Activated naive CD4-positive, alpha-beta T cell treated with anti-CD3 and anti-CD28 coated beads for 36 hours (primary cell): ENCODE results near the gene SEMA4D. TPM values are rescaled to one million over a fixed set of nuclear protein-coding genes. Genes with fewer than 3 reads are reported as not detected.
"Not testable (repeated sequence)": the region's sequence is repeated elsewhere in the genome, so short reads cannot be mapped to it uniquely, and the experiment has no call there.

Experiments
- CTCF ChIA-PET: fragments of 350-600 bp; sonication (Branson Sonifier 250); formaldehyde crosslinking; loops from one replicate; lab custom pipeline; 2021; ENCODE audit warnings: antibody characterized with exemption; lab: Charles Lee
- DNase-seq: peaks from one replicate; pipeline ENCODE4 v3.0.0-alpha.2; 2020
- H3K27ac Mint-ChIP-seq: one replicate; pipeline ENCODE4 v1.8.0; 2021; ENCODE audit warnings: mild to moderate bottlenecking, mixed read lengths
- H3K27me3 Mint-ChIP-seq: one replicate; pipeline ENCODE4 v1.8.0; 2021; ENCODE audit warnings: low read depth, mixed read lengths
- H3K36me3 Mint-ChIP-seq: one replicate; pipeline ENCODE4 v1.8.0; 2021; ENCODE audit warnings: low read depth, mixed read lengths
- H3K4me1 Mint-ChIP-seq: one replicate; pipeline ENCODE4 v1.8.0; 2021; ENCODE audit warnings: low read depth, mixed read lengths
- H3K4me3 Mint-ChIP-seq: one replicate; pipeline ENCODE4 v1.8.0; 2021; ENCODE audit warnings: mild to moderate bottlenecking, moderate library complexity, mixed read lengths
- H3K9me3 Mint-ChIP-seq: one replicate; pipeline ENCODE4 v1.8.0; 2021; ENCODE audit warnings: mixed read lengths
- intact Hi-C: fragments of 100-400 bp; cut with micrococcal nuclease; formaldehyde crosslinking; loops from one replicate; pipeline ENCODE4 v1.15.1; 2023
- total RNA-seq, 2 experiments: library from RNA; stranded (reverse); gene quantifications; one replicate each; pipeline ENCODE4 v1.2.3, GENCODE V29; 2021

The SEMA4D gene
- total RNA-seq, 2 experiments from 2014 or later, result 156 to 160 TPM

DNA sequence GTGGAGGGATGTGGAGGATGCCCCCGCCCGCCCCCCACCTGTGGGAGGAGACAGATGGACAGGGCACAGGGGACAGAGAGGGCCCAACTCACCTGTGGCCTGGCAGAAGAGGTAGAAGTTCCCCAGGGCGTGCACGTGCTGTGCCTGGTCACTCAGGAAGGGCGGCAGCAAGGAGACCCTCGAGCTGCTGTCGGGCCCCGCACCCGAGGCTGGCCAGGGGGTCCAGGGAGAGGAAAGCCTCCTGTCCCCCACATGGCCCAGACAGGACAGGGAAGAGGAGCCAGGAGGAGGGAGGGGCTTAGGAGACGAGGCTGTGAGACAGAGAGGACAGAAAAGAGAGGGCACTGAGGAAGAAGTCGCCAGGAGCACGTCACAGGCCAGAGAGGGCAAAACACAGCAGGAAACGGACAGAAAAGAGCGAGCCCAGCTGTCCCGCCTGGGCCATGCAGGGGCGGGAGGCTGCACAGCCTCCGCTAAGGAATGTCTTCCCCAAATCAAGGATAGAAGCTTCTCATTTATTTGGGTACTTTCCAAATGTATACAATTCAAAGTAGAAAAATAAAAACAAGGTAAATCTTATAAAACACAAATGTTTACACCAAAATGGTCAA is 121.1 kb downstream of the SEMA4D start:
- Mint-ChIP-seq H3K4me3 (no peak overlapping the region), H3K9me3 (no peaks in the 10 kb centered on the region), H3K27ac (peak overlapping the region; percentile 43), H3K36me3 (peaks cover 38% of the 10 kb centered on the region), H3K4me1 (peaks cover 44% of the 10 kb centered on the region), H3K27me3 (no peaks in the 10 kb centered on the region)
- intact Hi-C loops, result no loop called here
- no peak for DNase-seq
- CTCF ChIA-PET, result interaction anchor here (0.9 to 1.2 kb wide), 2 partner anchors 20 to 172 kb away, joined by 3 to 5 read pairs; no protein-coding TSS in a partner anchor

- H3K4me1 Mint-ChIP-seq, result peaks cover 38% of the 10 kb centered on the region
- CTCF ChIA-PET, result interaction anchor here (1.5 kb wide), 1 partner anchor 31 kb away, joined by 4 read pairs; no protein-coding TSS in a partner anchor
- H3K36me3 Mint-ChIP-seq, result peaks cover 33% of the 10 kb centered on the region
- no peaks in the 10 kb centered on the region for H3K27me3 Mint-ChIP-seq
- H3K9me3 Mint-ChIP-seq, result no peaks in the 10 kb centered on the region
- peak overlapping the region; percentile 38 for H3K27ac Mint-ChIP-seq
- H3K4me3 Mint-ChIP-seq, result no peak overlapping the region
- DNase-seq, result no peak
- intact Hi-C loops, result no loop called here
Measured at GRCh38 chr9:89376286-89376685, 121.6 kb downstream of the SEMA4D start.

GRCh38 chr9:89375191-89375760 is 122.6 kb downstream of the SEMA4D start:
- CTCF ChIA-PET, result interaction anchor here (0.6 to 1.5 kb wide), 3 partner anchors 18 to 174 kb away, joined by 3 to 5 read pairs (median 4); no protein-coding TSS in a partner anchor
- no peaks in the 10 kb centered on the region for H3K27me3 Mint-ChIP-seq
- peaks cover 28% of the 10 kb centered on the region for H3K36me3 Mint-ChIP-seq
- H3K4me1 Mint-ChIP-seq, result peaks cover 28% of the 10 kb centered on the region
- no peak overlapping the region for H3K4me3 Mint-ChIP-seq
- no peaks in the 10 kb centered on the region for H3K9me3 Mint-ChIP-seq
- H3K27ac Mint-ChIP-seq, result peak overlapping the region; percentile 78
- intact Hi-C loops, result no loop called here
- peak; percentile 47 for DNase-seq

DNA sequence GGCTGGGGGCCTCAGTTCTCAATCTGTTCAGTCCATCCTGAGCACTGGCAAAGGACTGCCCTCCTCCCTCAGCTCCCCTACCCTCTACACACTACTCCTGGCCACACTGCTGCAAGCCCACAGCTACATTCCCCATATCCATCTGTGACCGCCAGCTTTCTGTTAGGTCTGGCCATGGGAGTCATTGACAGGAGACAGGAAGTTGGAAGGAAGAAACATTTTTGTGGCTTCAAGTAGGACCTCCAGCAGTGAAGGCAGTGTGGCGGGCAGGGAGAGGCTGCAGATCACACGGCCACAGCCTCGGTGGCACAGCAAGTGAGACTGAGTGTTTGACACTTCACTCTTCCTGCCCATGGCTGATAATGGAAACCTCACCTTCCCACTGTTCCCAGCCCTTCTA is 123.7 kb downstream of the SEMA4D start:
- Mint-ChIP-seq H3K4me1 (peaks cover 17% of the 10 kb centered on the region), H3K9me3 (no peaks in the 10 kb centered on the region), H3K36me3 (peaks cover 20% of the 10 kb centered on the region), H3K4me3 (no peak overlapping the region), H3K27me3 (no peaks in the 10 kb centered on the region), H3K27ac (peak overlapping the region; percentile 53)
- intact Hi-C loops, result no loop called here
- CTCF ChIA-PET, result no interaction called here
- DNase-seq, result no peak

DNA sequence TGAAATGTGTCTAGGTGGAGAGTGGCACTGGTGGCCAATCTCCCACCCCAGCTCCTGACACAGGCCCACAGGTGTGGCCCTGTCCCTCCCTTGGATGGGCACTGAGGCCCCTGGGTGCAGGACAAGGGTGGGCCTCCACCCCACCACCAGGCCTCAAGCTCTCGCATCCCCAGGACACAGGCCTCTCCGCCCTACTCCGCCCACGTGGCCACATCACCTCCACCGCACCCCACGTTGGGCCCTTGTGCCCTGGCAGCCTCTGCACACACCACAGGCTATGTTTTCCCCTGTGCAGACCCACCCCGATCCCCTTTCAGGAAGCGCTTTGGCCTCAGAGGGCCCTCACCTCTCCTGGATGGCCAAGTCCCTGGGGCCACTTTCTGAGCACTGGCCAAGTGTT is 124.9 kb downstream of the SEMA4D start:
- no peaks in the 10 kb centered on the region for H3K27me3 Mint-ChIP-seq
- H3K9me3 Mint-ChIP-seq, result no peaks in the 10 kb centered on the region
- peaks cover 13% of the 10 kb centered on the region for H3K4me1 Mint-ChIP-seq
- peaks cover 10% of the 10 kb centered on the region for H3K36me3 Mint-ChIP-seq
- DNase-seq, result no peak
- H3K27ac Mint-ChIP-seq, result peak overlapping the region; percentile 25
- CTCF ChIA-PET, result no interaction called here
- intact Hi-C loops, result no loop called here
- H3K4me3 Mint-ChIP-seq, result no peak overlapping the region

- no peaks in the 10 kb centered on the region for H3K9me3 Mint-ChIP-seq
- peaks cover 7% of the 10 kb centered on the region for H3K36me3 Mint-ChIP-seq
- H3K27me3 Mint-ChIP-seq, result no peaks in the 10 kb centered on the region
- H3K4me1 Mint-ChIP-seq, result peaks cover 13% of the 10 kb centered on the region
- no peak overlapping the region for H3K4me3 Mint-ChIP-seq
- CTCF ChIA-PET, result no interaction called here
- intact Hi-C loops, result no loop called here
- no peak for DNase-seq
- H3K27ac Mint-ChIP-seq, result no peak overlapping the region
Measured at GRCh38 chr9:89372230-89372816, 125.6 kb downstream of the SEMA4D start.

- H3K36me3 Mint-ChIP-seq, H3K9me3 Mint-ChIP-seq, DNase-seq, H3K27ac Mint-ChIP-seq, CTCF ChIA-PET, H3K4me3 Mint-ChIP-seq, intact Hi-C loops, H3K27me3 Mint-ChIP-seq: not testable (repeated sequence)
- peaks cover 12% of the 10 kb centered on the region for H3K4me1 Mint-ChIP-seq
Measured at GRCh38 chr9:89371791-89372190, 126.1 kb downstream of the SEMA4D start.

DNA sequence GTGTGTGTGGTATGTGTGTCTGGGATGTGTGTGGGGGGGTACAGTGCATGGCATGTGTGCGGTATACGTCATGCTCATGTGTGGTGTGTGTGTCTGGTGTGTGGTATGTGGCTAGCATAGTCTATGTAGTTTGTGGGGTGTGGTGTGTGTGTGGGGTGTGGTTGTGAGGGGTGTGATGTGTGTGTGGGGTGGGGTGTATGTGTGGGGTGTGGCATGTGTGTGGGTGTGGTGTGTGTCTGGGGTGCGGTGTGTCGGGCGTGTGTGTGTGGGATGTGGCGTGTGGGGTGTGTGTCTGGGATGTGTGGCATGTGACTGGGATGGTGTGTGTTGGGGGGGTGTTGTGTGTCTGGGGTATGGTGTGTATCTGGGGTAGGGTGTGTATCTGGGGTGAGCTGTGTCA is 127.3 kb downstream of the SEMA4D start:
- no peaks in the 10 kb centered on the region for H3K36me3 Mint-ChIP-seq
- H3K27ac Mint-ChIP-seq, result no peak overlapping the region
- H3K9me3 Mint-ChIP-seq, result no peaks in the 10 kb centered on the region
- no peaks in the 10 kb centered on the region for H3K27me3 Mint-ChIP-seq
- no peak overlapping the region for H3K4me3 Mint-ChIP-seq
- intact Hi-C loops, result no loop called here
- peaks cover 6% of the 10 kb centered on the region for H3K4me1 Mint-ChIP-seq
- CTCF ChIA-PET, result no interaction called here
- DNase-seq, result no peak

DNA sequence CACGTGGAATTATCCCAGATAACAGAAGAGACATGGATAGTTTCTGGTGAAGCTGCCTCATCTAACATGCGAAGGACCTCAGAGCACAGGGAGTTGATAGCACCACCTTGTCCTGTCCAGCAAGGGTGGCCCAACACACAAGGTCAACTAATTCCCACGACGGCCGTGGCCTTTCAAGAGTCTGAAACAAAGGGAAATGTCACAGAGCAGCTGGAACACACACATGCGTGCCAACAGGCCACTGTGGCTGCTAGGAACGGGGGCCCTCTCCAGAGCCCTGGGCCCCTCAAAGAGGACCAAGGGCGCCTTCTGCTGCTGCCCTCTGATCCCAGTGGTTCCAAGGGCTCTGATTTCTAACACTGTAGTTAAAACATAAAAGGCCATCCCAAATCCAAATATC is 128.9 kb downstream of the SEMA4D start:
- Mint-ChIP-seq H3K27ac (no peak overlapping the region), H3K9me3 (no peaks in the 10 kb centered on the region), H3K4me3 (no peak overlapping the region), H3K4me1 (peaks cover 4% of the 10 kb centered on the region), H3K27me3 (no peaks in the 10 kb centered on the region), H3K36me3 (no peaks in the 10 kb centered on the region)
- DNase-seq, result no peak
- CTCF ChIA-PET, result interaction anchor here (0.6 kb wide), 1 partner anchor 180 kb away, joined by 3 read pairs; no protein-coding TSS in a partner anchor
- intact Hi-C loops, result no loop called here

GRCh38 chr9:89368550-89368949 is 129.4 kb downstream of the SEMA4D start:
- DNase-seq, result no peak
- CTCF ChIA-PET, result interaction anchor here (0.6 kb wide), 1 partner anchor 181 kb away, joined by 3 read pairs; no protein-coding TSS in a partner anchor
- Mint-ChIP-seq H3K9me3 (no peaks in the 10 kb centered on the region), H3K36me3 (no peaks in the 10 kb centered on the region), H3K4me1 (peaks cover 4% of the 10 kb centered on the region), H3K4me3 (no peak overlapping the region), H3K27ac (no peak overlapping the region), H3K27me3 (no peaks in the 10 kb centered on the region)
- intact Hi-C loops, result no loop called here

- H3K4me1 Mint-ChIP-seq, result peaks cover 4% of the 10 kb centered on the region
- no peak overlapping the region for H3K4me3 Mint-ChIP-seq
- CTCF ChIA-PET, result no interaction called here
- no peaks in the 10 kb centered on the region for H3K9me3 Mint-ChIP-seq
- intact Hi-C loops, result no loop called here
- no peaks in the 10 kb centered on the region for H3K27me3 Mint-ChIP-seq
- H3K27ac Mint-ChIP-seq, result no peak overlapping the region
- H3K36me3 Mint-ChIP-seq, result no peaks in the 10 kb centered on the region
- DNase-seq, result no peak
Measured at GRCh38 chr9:89367726-89368437, 130.0 kb downstream of the SEMA4D start.

GRCh38 chr9:89367281-89367680 is 130.6 kb downstream of the SEMA4D start:
- Mint-ChIP-seq H3K4me3 (no peak overlapping the region), H3K27ac (no peak overlapping the region), H3K27me3 (no peaks in the 10 kb centered on the region), H3K9me3 (no peaks in the 10 kb centered on the region), H3K4me1 (peaks cover 4% of the 10 kb centered on the region), H3K36me3 (no peaks in the 10 kb centered on the region)
- CTCF ChIA-PET, result no interaction called here
- DNase-seq, result no peak
- intact Hi-C loops, result no loop called here
